Activated CD4-positive, CD25-positive, alpha-beta regulatory T cell treated with anti-CD3 and anti-CD28 coated beads, Interleukin-2, amount 50 U/mL, for 24 hours (primary cell): ENCODE results near the gene GALNT14.
"Not testable (repeated sequence)": the region's sequence is repeated elsewhere in the genome, so short reads cannot be mapped to it uniquely, and the experiment has no call there.

Experiments used
- ATAC-seq, 2 donors: fragments of 150-1000 bp; cut with Tn5 transposase; one replicate each; pipeline ENCODE4 v1.10.0; 2021; ENCODE audit warnings: mild to moderate bottlenecking in 1 of 2, moderate library complexity in 1 of 2

GALNT14 gene, protein sequence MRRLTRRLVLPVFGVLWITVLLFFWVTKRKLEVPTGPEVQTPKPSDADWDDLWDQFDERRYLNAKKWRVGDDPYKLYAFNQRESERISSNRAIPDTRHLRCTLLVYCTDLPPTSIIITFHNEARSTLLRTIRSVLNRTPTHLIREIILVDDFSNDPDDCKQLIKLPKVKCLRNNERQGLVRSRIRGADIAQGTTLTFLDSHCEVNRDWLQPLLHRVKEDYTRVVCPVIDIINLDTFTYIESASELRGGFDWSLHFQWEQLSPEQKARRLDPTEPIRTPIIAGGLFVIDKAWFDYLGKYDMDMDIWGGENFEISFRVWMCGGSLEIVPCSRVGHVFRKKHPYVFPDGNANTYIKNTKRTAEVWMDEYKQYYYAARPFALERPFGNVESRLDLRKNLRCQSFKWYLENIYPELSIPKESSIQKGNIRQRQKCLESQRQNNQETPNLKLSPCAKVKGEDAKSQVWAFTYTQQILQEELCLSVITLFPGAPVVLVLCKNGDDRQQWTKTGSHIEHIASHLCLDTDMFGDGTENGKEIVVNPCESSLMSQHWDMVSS

DNA sequence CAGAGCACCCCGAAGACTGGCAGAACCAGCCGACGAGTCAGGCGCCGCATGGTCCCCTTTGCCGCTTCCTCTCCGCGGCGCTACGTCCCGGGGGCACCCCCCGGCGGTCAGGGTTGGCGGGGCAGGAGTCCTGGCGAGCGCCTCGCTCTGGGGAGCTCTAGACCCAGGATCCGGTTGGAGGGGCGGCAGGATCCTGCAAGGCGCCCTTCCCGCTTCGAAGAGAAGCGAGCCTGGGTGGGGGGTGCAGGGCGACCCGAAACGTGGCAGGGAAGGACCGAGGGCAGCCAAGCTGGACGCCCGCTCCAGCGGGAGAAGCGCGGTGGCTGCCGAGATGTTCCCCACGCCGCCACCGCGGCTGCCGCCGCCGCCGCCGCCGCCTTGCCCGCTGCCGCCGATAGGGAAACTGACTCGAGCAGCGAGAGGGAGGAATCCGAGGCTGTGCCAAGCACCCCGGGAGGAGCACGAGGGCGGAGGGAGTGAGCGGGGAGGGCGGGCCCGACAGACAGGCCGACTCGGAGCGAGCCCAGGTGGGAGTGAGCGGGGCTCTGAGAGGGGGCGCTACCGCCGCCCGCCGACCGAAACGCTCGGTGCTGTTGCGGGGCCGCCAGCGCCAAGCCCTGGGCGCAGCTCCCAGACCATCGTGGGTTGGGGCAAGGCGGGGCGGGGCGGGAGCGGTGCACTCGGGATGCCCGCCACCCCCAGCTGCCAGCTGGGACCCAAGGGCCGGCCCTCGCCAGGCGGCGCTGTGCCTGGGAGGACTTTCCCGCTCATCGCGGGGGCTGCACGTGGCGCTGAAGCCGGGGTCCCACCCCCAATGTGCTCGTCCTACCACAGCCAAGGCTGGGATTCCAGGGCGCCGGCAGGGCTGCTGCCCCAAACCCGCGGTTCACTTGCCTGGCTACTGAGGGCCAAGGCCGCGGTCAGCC is at the start of gene GALNT14:
TSS of gene GALNT14 (minus strand) at position 404 of the 926 bp plus-strand sequence. CDS start at position 50, 354 bp downstream.
- peak; percentile 27 to 39 for ATAC-seq

DNA sequence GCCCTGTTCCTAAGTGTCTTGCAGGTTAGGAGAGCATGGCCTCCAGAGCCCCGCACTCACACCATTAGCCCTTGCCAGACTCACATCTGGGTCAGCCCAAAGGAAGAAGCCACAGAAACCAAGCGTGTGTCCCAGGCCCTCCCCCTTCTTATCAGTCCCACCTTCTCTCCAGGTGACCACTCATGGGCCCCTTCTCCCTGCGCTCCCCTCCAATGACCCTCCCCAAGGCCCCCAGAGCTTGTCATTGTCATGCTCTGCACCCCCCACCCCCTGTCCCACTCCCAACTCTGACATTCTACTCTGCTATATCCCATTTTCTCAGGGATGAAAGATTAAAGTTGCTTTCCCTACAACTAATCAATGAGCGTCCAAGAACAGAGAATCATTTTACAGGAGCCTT is 48.9 kb upstream of the GALNT14 start:
- no peak for ATAC-seq

DNA sequence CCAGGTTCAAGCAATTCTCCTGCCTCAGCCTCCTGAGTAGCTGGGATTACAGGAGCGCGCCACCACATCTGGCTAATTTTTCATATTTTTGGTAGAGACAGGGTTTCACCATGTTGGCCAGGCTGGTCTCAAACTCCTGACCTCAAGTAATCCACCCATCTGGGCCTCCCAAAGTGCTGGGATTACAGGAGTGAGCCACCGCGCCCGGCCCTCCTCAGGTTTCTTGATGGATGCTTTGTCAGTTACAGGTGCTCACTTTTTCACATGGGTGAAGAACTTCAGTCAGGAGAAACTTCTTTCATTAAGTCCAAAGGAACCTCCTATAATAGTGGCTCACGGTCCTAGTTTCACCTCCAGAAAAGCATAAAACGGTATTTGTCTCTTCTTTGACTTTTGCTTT is 45.7 kb upstream of the GALNT14 start:
- not testable (repeated sequence) for ATAC-seq

- no peak for ATAC-seq
These were observed 38.5 kb upstream of the GALNT14 start for GRCh38 chr2:31176742-31177141.

DNA sequence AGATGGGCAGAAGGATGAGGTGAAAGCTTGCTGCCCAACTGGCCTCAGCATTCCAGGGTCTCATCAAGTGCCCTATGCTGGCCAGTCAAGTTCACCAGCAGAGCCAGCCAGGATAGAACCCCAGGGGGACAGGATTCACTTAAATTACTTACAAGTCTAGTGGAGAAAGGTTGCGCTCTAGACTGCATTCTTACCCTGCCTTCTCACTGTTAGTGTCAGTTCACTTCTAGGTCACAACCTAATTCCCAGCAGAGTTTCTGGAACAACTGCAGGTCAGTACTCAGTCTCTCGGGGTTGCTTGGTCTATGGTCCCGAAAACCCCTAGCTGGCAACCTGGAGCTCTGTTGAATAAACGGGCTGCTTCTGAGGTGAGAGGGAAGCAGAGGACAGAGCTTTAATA is 32.9 kb upstream of the GALNT14 start:
- ATAC-seq = no peak

GRCh38 chr2:31170071-31170698 is 31.9 kb upstream of the GALNT14 start:
- ATAC-seq = peak in 1 of 2 donors; percentile 56

GRCh38 chr2:31168291-31168690 is 30.1 kb upstream of the GALNT14 start:
- no peak for ATAC-seq

DNA sequence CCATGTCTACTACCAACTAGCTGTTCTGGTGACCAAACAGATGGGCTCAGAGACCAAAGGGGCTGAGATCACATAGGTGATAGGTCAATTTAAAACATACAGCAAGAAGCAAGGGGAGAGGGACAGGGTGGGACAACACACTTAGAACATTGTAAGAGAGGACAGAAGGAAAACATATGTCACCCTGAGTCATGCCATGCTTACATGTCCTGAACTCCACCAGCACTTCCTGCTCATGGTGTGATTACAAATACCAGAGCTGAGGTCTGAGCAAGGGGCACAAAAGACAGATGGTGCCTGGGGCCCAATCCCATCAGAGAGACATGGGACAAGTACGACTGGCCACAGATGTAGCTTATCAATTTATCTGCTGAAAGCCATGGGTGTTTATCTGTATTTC is 28.7 kb upstream of the GALNT14 start:
- ATAC-seq = no peak

DNA sequence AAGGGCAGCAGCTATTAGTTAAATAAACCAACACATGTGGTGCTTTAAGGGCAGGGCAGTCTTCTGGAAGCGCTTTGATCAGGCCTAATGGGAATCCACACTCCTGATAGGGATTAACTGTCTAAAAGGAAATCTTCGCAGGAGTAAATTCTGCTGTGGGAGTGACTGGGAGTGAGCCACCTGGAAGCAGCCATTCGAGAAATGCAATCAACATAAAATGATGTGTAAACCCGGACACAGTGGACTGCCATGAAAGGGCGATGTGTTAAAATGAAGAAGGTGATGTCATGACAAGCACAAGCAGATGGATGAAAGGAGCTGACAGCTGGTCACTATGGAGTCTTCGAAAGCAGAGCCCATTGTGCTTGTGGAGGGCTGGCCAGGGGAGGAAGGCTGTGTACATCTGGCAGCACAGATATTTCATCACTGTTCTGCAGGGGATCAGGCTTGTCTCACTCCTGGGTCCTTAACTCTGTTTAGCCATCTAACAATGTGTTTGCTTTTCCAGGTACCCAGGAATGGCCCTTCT is 24.8 kb upstream of the GALNT14 start:
- no peak for ATAC-seq

- no peak for ATAC-seq
These were observed 23.4 kb upstream of the GALNT14 start for GRCh38 chr2:31161637-31162036.

DNA sequence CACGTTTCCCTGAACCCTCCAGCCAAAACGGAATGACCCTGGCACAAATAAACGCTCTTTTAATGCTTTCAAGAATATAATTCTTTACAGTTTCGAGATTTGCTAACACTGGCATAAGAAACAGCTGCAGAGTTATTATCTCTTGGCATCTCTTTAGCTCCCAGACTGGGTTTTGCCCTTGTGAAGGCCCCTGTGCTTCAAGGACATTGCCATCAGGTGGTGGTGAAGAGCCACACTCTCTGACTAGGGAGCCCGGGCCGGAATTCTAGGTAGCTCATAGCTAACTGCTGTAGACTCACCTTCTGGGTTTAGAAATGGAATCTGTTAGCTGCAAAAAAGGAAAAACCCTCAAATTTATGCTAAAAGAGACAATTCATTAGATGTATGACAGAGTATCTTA is 13.3 kb upstream of the GALNT14 start:
- ATAC-seq = no peak

- no peak for ATAC-seq
These were observed 12.0 kb upstream of the GALNT14 start for GRCh38 chr2:31150120-31150670.

GRCh38 chr2:31148514-31148913 is 10.3 kb upstream of the GALNT14 start:
- no peak for ATAC-seq

DNA sequence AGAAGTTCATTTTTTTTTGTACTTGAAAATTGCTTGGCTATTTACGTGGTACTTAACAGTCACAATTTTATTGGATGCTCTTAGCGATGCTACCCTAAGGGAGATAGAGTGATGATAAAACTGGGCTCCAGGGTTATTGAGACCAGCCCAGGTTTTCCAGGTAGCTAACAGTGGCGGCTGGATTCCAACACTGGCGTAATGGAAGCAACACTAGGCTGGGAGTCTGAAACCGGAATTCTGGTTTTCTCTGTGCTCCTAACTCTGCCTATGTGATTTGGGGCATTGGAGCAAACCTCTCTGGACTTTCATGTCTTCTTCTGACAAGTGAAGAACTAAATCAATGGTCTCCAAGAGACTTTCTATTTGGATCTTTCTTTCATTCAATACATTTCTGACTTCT is 9.4 kb upstream of the GALNT14 start:
- no peak for ATAC-seq

GRCh38 chr2:31142110-31142509 is 3.9 kb upstream of the GALNT14 start:
- no peak for ATAC-seq

DNA sequence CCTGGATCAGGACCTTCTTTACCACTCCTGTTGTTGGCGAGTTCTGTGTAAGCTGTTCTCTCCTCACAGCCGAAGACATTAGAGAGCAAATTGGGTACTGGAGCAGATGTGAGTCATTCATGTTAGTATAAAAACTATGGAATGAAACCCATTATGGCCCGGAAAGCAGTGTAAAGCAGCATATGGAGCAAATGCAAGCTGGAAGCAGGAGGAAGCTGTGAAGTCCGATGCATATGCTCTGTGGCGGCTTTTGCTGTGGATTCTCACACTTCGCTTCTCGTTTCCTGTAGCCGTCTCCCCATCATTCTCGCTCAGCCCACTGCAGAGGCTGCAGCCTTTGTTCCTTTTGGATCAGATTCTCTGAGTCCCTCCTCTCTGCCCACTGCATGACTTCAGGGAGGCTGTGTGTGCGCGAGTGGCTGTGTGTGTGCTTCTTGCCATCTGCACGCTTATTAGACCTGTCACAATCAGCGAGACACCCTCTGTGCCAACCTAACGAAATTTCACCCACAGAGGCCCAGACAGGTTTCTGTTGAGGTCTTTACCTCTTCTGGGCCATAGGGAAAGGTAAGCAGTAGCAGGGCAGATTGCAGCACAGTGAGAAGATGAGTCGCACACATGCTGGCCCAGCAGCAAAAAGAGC is 3.3 kb upstream of the GALNT14 start:
- no peak for ATAC-seq

DNA sequence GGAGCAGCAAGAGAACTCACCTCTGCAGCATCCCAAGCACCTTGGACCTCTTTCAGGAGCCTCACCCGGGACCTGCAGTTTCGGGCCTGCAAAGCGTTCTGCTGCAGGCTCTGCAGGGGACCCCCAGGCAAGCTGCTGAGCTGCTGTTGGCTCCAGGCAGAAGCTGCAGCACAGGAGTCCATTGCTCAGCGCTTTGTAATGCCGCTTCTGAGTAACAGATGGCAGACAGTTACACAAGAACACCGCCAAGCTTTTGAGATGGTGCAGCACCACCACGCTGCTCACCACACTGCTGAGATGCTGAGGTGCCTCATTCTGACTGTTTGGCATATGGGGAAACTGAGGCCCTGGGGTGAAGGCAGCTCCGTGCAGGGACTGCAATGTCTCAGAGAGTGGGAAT is 1.9 kb upstream of the GALNT14 start:
- ATAC-seq = no peak

DNA sequence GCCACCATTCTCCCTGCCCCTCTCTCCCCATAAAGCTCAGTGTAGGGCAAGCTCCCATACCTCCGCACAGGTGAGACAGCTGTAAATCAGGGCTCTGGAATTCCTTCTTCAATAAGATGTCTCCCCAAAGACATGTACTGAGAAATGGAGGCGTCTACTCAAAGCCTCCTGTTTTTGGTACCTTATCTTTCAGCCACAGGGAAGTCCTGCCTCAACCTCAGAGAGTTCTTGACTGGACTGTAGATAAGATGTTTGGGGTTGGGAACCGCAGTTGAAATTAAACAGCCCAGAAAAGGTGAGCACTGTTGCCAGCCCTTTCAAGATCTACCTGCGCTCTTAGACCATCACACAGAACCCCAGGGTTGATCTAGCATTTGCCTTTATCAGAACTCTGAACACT is 1.4 kb upstream of the GALNT14 start:
- ATAC-seq = no peak

DNA sequence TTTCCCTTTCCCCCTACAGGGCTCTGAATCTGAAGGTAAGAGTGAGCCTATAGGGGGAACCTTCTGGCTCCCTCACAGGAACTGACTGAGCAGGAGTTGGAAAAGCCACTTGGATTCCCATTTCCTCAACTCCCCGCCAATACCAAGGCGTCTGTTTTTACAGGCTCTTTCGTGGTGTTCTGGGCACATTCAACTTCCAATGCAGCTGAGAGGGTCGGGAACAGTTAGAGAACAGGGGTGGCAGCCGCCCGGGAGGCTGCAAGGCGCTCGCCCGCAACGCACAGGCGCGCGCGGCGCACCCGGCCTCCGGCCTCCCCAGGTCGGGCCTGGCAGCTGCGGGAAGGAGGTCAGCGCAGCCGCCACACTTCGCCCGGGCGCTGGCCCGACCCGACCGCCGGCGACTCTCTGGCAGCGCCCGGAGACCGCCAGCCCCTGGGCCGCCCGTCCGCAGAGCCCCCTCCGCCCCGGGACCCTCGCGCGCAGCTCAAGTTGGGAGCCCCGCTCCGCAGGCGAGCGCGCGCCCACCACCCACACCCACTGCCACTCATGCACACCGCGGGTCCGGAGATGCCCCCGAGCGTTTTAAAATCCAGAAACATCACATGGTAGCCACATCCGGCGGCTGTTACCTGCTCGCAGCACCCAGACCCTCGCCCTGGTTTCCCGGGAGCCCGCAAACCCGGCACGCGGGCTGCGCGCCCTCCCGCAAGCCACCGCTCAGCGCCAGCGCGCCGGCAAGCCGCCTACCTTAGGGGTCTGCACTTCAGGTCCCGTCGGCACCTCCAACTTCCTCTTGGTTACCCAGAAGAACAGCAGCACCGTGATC is 816 bp downstream of the GALNT14 start:
- no peak for ATAC-seq

DNA sequence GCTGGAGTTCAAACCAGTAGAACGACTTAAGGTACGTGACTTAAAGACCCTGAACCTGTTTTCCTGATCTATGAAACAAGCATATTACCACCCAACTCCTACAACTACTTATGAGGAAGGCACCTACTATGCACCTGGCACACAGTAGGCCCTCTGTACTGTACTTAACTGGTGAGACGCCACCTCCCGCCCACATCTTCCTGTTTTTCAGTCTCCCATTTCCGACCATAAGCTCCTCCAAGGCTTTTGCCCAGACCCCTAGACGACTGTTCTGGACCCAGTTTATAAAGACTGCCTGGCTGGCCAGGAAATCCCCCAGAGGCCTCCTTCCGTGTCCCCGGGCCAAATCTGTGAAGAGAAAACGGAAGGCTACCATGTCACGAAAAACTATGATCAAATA is 1.5 kb downstream of the GALNT14 start:
- no peak for ATAC-seq

DNA sequence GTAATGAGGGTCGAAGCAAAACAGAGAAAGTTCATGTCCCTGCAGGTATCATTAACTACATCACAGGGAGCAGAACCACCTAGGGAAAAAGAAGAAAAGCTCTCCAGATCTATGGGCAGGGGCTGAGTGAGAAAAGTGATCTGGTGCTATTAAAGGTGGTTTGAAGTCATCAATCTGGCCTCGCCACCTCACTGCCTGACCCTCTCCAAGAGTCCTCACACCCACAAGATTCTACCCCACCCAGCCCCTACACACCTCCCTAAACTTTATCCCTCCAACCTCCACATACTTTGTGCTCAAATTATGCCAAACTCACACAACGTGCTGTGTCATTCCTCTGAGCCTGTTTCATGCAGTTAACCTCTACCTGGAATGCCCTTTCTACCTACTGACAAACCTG is 2.2 kb downstream of the GALNT14 start:
- ATAC-seq = no peak
